ENCODE measurements around the gene ERFE. TPM values are rescaled to one million over a fixed set of nuclear protein-coding genes. Genes with fewer than 3 reads are reported as not detected.

Gene ERFE
- total and polyA plus RNA-seq, 2 donors (not counting 1 experiment from before 2014, with no cell fraction given): 0.17 TPM; not detected in 1

GRCh38 chr2:238145046-238145445, 13.7 kb upstream of the ERFE start:
- no peak overlapping the region for H2AFZ ChIP-seq (ENCODE audit: insufficient read depth, low read depth, low read length, poor library complexity, severe bottlenecking)
- Mint-ChIP-seq H3K27ac (no peak overlapping the region), H3K27me3 (no peaks in the 10 kb centered on the region), H3K9me3 (ENCODE audit: insufficient read depth) (no peaks in the 10 kb centered on the region), H3K4me1 (peaks cover 2% of the 10 kb centered on the region), H3K4me3 (no peak overlapping the region)
- no peaks in the 10 kb centered on the region for H4K20me1 ChIP-seq (ENCODE audit: control insufficient read depth, insufficient read depth, low read length, poor library complexity, severe bottlenecking)
- intact Hi-C loops (cut with micrococcal nuclease): no loop called here
- no peak for ATAC-seq (ENCODE audit: low read depth)
- H3K9me3 ChIP-seq (ENCODE audit: control extremely low read depth in 1 of 3, control insufficient read depth in 2 of 3, insufficient read depth in 1 of 3, low read length in 2 of 3): no peaks in the 10 kb centered on the region
- H3K9ac ChIP-seq (ENCODE audit: low read length): no peak overlapping the region
- no peak overlapping the region for H3K27ac ChIP-seq (ENCODE audit: low read length in 2 of 2)
- CTCF ChIA-PET: no interaction called here
- no peak for DNase-seq
- H3K36me3 ChIP-seq (replicated peaks in 1 of 2; ENCODE audit: control extremely low read depth in 1 of 2, control insufficient read depth in 1 of 2, extremely low read depth in 1 of 2, insufficient read depth in 2 of 2, low read length in 1 of 2): no peaks in the 10 kb centered on the region
- peaks cover 0 to 1% (median under 1%) of the 10 kb centered on the region in 4 experiments for H3K27me3 ChIP-seq (replicated peaks in 1 of 4; ENCODE audit: control extremely low read depth in 1 of 4, control insufficient read depth in 3 of 4, insufficient read depth in 4 of 4, low read length in 3 of 4)
- no peaks in the 10 kb centered on the region for H3K79me2 ChIP-seq (ENCODE audit: control insufficient read depth, insufficient read depth, low read length)
- POLR2A ChIA-PET: no interaction called here
- TF ChIP-seq CTCF (IDR thresholded peaks at IDR 0.05): no peak
- no peak for TF ChIP-seq EZH2 (IDR thresholded peaks at IDR 0.05; ENCODE audit: borderline replicate concordance, insufficient read depth, low read depth, low read length, poor library complexity, severe bottlenecking)
- H3K4me1 ChIP-seq (ENCODE audit: control insufficient read depth in 2 of 2, insufficient read depth in 2 of 2, low read length in 2 of 2): peaks cover 0 to 5% of the 10 kb centered on the region in 2 donors
- 91% methylated on average over 11 of the region's 12 CpGs for WGBS (ENCODE audit: insufficient coverage)
- no peak overlapping the region for H3K4me3 ChIP-seq (ENCODE audit: control extremely low read depth in 1 of 5, extremely low read depth in 1 of 5, insufficient read depth in 1 of 5, low read depth in 2 of 5, low read length in 4 of 5)
- no peak overlapping the region for H3K4me2 ChIP-seq (replicated peaks; ENCODE audit: low read depth, low read length, poor library complexity, severe bottlenecking)

- ATAC-seq (ENCODE audit: low read depth) (no peak), DNase-seq (no peak)
- Mint-ChIP-seq H3K9me3 (ENCODE audit: insufficient read depth) (no peaks in the 10 kb centered on the region), H3K27ac (no peak overlapping the region), H3K27me3 (no peaks in the 10 kb centered on the region), H3K4me3 (no peak overlapping the region), H3K4me1 (peaks cover 2% of the 10 kb centered on the region)
- Histone ChIP-seq H3K4me1 (ENCODE audit: control insufficient read depth in 2 of 2, insufficient read depth in 2 of 2, low read length in 2 of 2) (peaks cover 0 to 4% of the 10 kb centered on the region in 2 donors), H3K4me2 (replicated peaks; ENCODE audit: low read depth, low read length, poor library complexity, severe bottlenecking) (no peak overlapping the region), H3K27ac (ENCODE audit: low read length in 2 of 2) (no peak overlapping the region), H3K9ac (ENCODE audit: low read length) (no peak overlapping the region), H3K79me2 (ENCODE audit: control insufficient read depth, insufficient read depth, low read length) (no peaks in the 10 kb centered on the region), H4K20me1 (ENCODE audit: control insufficient read depth, insufficient read depth, low read length, poor library complexity, severe bottlenecking) (no peaks in the 10 kb centered on the region), H3K36me3 (replicated peaks in 1 of 2; ENCODE audit: control extremely low read depth in 1 of 2, control insufficient read depth in 1 of 2, extremely low read depth in 1 of 2, insufficient read depth in 2 of 2, low read length in 1 of 2) (no peaks in the 10 kb centered on the region), H3K9me3 (ENCODE audit: control extremely low read depth in 1 of 3, control insufficient read depth in 2 of 3, insufficient read depth in 1 of 3, low read length in 2 of 3) (no peaks in the 10 kb centered on the region), H3K4me3 (ENCODE audit: control extremely low read depth in 1 of 5, extremely low read depth in 1 of 5, insufficient read depth in 1 of 5, low read depth in 2 of 5, low read length in 4 of 5) (no peak overlapping the region), H3K27me3 (replicated peaks in 1 of 4; ENCODE audit: control extremely low read depth in 1 of 4, control insufficient read depth in 3 of 4, insufficient read depth in 4 of 4, low read length in 3 of 4) (no peaks in the 10 kb centered on the region), H2AFZ (ENCODE audit: insufficient read depth, low read depth, low read length, poor library complexity, severe bottlenecking) (no peak overlapping the region)
- WGBS (ENCODE audit: insufficient coverage): 73% methylated on average over 12 of the region's 12 CpGs
- ChIA-PET CTCF (no interaction called here), POLR2A (no interaction called here)
- TF ChIP-seq EZH2 (IDR thresholded peaks at IDR 0.05; ENCODE audit: borderline replicate concordance, insufficient read depth, low read depth, low read length, poor library complexity, severe bottlenecking) (no peak), CTCF (IDR thresholded peaks at IDR 0.05) (no peak)
- intact Hi-C loops (cut with micrococcal nuclease): no loop called here
Observed at GRCh38 chr2:238145851-238146250, 12.9 kb upstream of the ERFE start.

Measured in B cell (primary cell).